K562 (cell line): ENCODE results near the gene DTX1. TPM values are rescaled to one million over a fixed set of nuclear protein-coding genes. Genes with fewer than 3 reads are reported as not detected.

ENCODE experiments used
- ATAC-seq: fragments of 200-7000 bp; cut with Tn5 transposase; 3 replicates; pipeline ENCODE4 v1.9.1; 2020; ENCODE audit warnings: moderate library complexity
- BruUV-seq: library from RNA; stranded (reverse); fragments of 400-500 nt; replicated peaks from 2 replicates; lab custom pipeline; 2021; lab: Mats Ljungman, UMichigan
- CTCF ChIA-PET: fragments of 300-600 bp; formaldehyde crosslinking; extraction: SDS; loops from one replicate; lab custom pipeline; 2021; ENCODE audit warnings: low intra/inter-chr PET ratio; lab: Yijun Ruan, JAX
- POLR2A ChIA-PET: fragments of 300-600, 350-650 bp; sonication (Branson Sonifier 250); formaldehyde crosslinking; extraction: SDS; loops from one replicate; lab custom pipeline; 2021; ENCODE audit warnings: antibody characterized with exemption, inconsistent platforms; lab: Yijun Ruan, JAX
- DNase-seq, 4 experiments: peaks; one replicate each; pipeline versions ENCODE4 v3.0.0 to v3.0.0-alpha.2; 2011 to 2018; ENCODE audit warnings: low spot score in 3 of 4, mixed read lengths in 3 of 4; ENCODE audit errors: extremely low read depth in 1 of 4
- FAIRE-seq: peaks from 2 replicates; lab custom pipeline; 2011; peaks lifted over from hg19 to GRCh38; lab: Jason Lieb, UNC
- H2AFZ ChIP-seq: 2 replicates; pipeline ENCODE4 v1.6.0; 2011; ENCODE audit warnings: low read depth, low read length, control low read depth, inconsistent platforms
- H3K27ac ChIP-seq: fragments of 200-600 bp; 3 replicates; pipeline ENCODE4 v1.8.0; 2011; ENCODE audit warnings: low read depth, mild to moderate bottlenecking, control low read depth, inconsistent platforms, low read length, moderate library complexity, mixed read lengths; ENCODE audit errors: extremely low read depth
- H3K27me3 ChIP-seq, 2 experiments: fragments of 300-600 bp in 1 of 2; 2 replicates in 1 of 2; 3 replicates in 1 of 2; pipeline versions ENCODE4 v1.6.0 to v1.8.0; 2011; ENCODE audit warnings: inconsistent platforms in 2 of 2, low read length in 2 of 2, mild to moderate bottlenecking in 1 of 2, mixed read lengths in 1 of 2, moderate library complexity in 1 of 2; ENCODE audit not compliant: control insufficient read depth in 2 of 2, insufficient read depth in 2 of 2
- H3K36me3 ChIP-seq: fragments of 300-600 bp; 3 replicates; pipeline ENCODE4 v1.8.0; 2011; ENCODE audit warnings: mild to moderate bottlenecking, low read length, inconsistent platforms; ENCODE audit not compliant: control insufficient read depth, insufficient read depth
- H3K4me1 ChIP-seq, 2 experiments: fragments of 200-600 bp in 1 of 2; replicated peaks in 1 of 2; 2 replicates in 1 of 2; 3 replicates in 1 of 2; pipeline versions ENCODE4 v1.5.1 to v1.8.0; 2011; ENCODE audit warnings: inconsistent platforms in 2 of 2, low read length in 2 of 2, mild to moderate bottlenecking in 1 of 2, mixed read lengths in 1 of 2, moderate library complexity in 1 of 2; ENCODE audit not compliant: control insufficient read depth in 2 of 2, insufficient read depth in 2 of 2
- H3K4me2 ChIP-seq: 2 replicates; pipeline ENCODE4 v1.6.1; 2011; ENCODE audit warnings: low read length, control low read depth, inconsistent platforms, mixed read lengths; ENCODE audit not compliant: insufficient read depth
- H3K4me3 ChIP-seq: fragments of 200-600 bp; sonication (generic), shearing (Covaris generic); 2 replicates; pipeline ENCODE4 v1.5.1; 2016; ENCODE audit warnings: control low read depth, inconsistent platforms
- H3K79me2 ChIP-seq: fragments of 200-600 bp; 3 replicates; pipeline ENCODE4 v1.8.0; 2011; ENCODE audit warnings: low read length, inconsistent platforms; ENCODE audit not compliant: control insufficient read depth, insufficient read depth
- H3K9ac ChIP-seq, 2 experiments: 2 replicates each; pipeline versions ENCODE4 v1.6.0 to v1.6.1; 2011; ENCODE audit warnings: low read depth in 2 of 2, low read length in 2 of 2, control low read depth in 1 of 2, inconsistent platforms in 1 of 2, mild to moderate bottlenecking in 1 of 2, mixed read lengths in 1 of 2; ENCODE audit not compliant: insufficient read depth in 1 of 2
- H3K9me1 ChIP-seq: one replicate; pipeline ENCODE4 v1.6.0; 2011; ENCODE audit warnings: inconsistent platforms, mild to moderate bottlenecking, low read length, moderate library complexity; ENCODE audit not compliant: control insufficient read depth, insufficient read depth
- H3K9me3 ChIP-seq: replicated peaks from 2 replicates; pipeline ENCODE4 v1.5.1; 2011; ENCODE audit warnings: low read depth, low read length, inconsistent platforms; ENCODE audit not compliant: control insufficient read depth, insufficient read depth
- H4K20me1 ChIP-seq: replicated peaks from 2 replicates; pipeline ENCODE4 v1.6.1; 2011; ENCODE audit warnings: low read length, inconsistent platforms, mixed read lengths; ENCODE audit not compliant: control insufficient read depth, insufficient read depth
- CBFA2T2 ChIP-seq: fragments of 450-650 bp; conservative IDR thresholded peaks from 2 replicates; pipeline ENCODE4 v1.6.1; 2017; ENCODE audit warnings: mild to moderate bottlenecking
- CGGBP1 ChIP-seq: fragments of 250-450 bp; sonication (Bioruptor Pico); IDR thresholded peaks from 2 replicates; pipeline ENCODE4 v1.9.0; 2021; ENCODE audit warnings: mild to moderate bottlenecking
- CUX1 ChIP-seq: fragments of 200-800 bp; sonication (Bioruptor generic); IDR thresholded peaks from 2 replicates; pipeline ENCODE4 v1.6.1; 2016; ENCODE audit warnings: missing genetic modification characterization, missing compliant biosample characterization
- E2F5 ChIP-seq: sonication (generic); formaldehyde crosslinking; IDR thresholded peaks from 2 replicates; pipeline ENCODE4 v1.8.0; 2022; ENCODE audit warnings: mild to moderate bottlenecking, missing genetic modification reagents
- GATA2 ChIP-seq: sonication (generic); formaldehyde crosslinking; IDR thresholded peaks from 2 replicates; pipeline ENCODE4 v1.4.0; 2020; ENCODE audit warnings: mild to moderate bottlenecking, missing genetic modification reagents
- MYNN ChIP-seq, 2 experiments: sonication (generic); formaldehyde crosslinking in 1 of 2; IDR thresholded peaks; 2 replicates each; pipeline versions ENCODE4 v1.5.0 to v1.6.1; 2016 to 2020; ENCODE audit warnings: antibody characterized with exemption in 1 of 2, missing genetic modification reagents in 1 of 2
- NRF1 ChIP-seq, 2 experiments: fragments of 450-650 bp; IDR thresholded peaks in 1 of 2; conservative IDR thresholded peaks in 1 of 2; 2 replicates each; pipeline ENCODE4 v1.6.1; 2014; ENCODE audit warnings: mild to moderate bottlenecking in 2 of 2
- RHOXF2B ChIP-seq: fragments of 250-450 bp; sonication (Bioruptor Pico); conservative IDR thresholded peaks from 2 replicates; pipeline ENCODE4 v1.5.1; 2021
- WGBS: fragments of 100-300 bp; shearing (Covaris generic); methylation state at CpG from one replicate; pipeline ENCODE4 v1.1.6; 2016; ENCODE audit warnings: low coverage, mixed read lengths; ENCODE audit not compliant: insufficient coverage; ENCODE audit errors: missing lambda C conversion rate; 5-methylcytosine and 5-hydroxymethylcytosine counted together
- in situ Hi-C: fragments of 300-500 bp; cut with MboI; formaldehyde crosslinking; loops from 4 replicates; pipeline ENCODE4 v1.15.0; 2018; ENCODE audit warnings: inconsistent platforms, mixed read lengths
- intact Hi-C: fragments of 100-400 bp; cut with micrococcal nuclease; formaldehyde crosslinking; loops from 2 replicates; pipeline ENCODE4 v1.14.2; 2022
- polyA plus RNA-seq, 8 experiments: library from polyadenylated mRNA; depleted of rRNA in 4 of 8; stranded (reverse) in 5 of 8; unstranded in 3 of 8; fragments of >200 nt; fragmentation: Nextera tagmentation in 2 of 8; fragmentation: Illumina TruSeq in 1 of 8; extraction: Ambion mirVana in 2 of 8; extraction: Trizol in 1 of 8; gene quantifications; 2 replicates each; pipeline versions ENCODE4 v1.2.1 to v1.2.3, GENCODE V29; 2011 to 2014; ENCODE audit warnings: inconsistent platforms in 1 of 8, missing spikeins in 1 of 8
- total RNA-seq, 7 experiments: library from RNA; depleted of rRNA in 6 of 7; stranded (reverse); fragments of >200 nt in 6 of 7; fragmentation: Illumina TruSeq in 2 of 7; extraction: Trizol in 2 of 7; gene quantifications; 2 replicates each; pipeline versions ENCODE4 v1.2.1 to v1.2.3, GENCODE V29; 2011 to 2021; ENCODE audit warnings: low replicate concordance in 1 of 7

Gene DTX1
- total and polyA plus RNA-seq, 9 of the 15 experiments (the other 6 are each of a cell fraction or from before 2014, with no cell fraction given): not detected

DNA sequence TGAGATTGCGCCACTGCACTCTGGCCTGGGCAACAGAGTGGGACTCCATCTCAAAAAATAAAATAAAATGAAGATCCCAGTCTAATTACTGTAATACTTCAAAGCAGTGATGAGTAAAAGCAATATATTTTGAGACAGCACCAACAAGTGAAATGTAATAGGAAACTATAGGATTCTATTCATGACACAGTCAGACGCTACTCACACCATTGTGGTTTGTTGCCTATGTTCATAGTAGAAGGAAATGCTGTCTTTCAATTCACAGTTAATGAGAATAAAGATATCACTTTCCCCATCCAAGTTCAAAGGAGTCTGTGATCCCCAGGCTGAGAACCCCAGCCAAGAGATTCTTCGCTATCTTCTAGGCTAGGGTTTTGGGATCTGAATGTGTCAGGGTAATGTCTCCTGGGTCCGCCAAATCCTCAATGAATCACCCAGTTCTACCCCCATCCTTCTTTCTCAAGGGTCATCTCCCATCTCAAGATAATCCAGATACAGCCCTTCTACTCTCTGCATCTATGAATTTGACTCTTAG, 16.6 kb upstream of the DTX1 start:
- H3K9me1 ChIP-seq: no peaks in the 10 kb centered on the region
- no TSS peak for BruUV-seq
- no peaks in the 10 kb centered on the region for H3K79me2 ChIP-seq
- no peak for ATAC-seq
- intact Hi-C loops (no loop called here), in situ Hi-C loops (no loop called here)
- no peak overlapping the region for H3K9ac ChIP-seq
- H3K4me1 ChIP-seq: no peaks in the 10 kb centered on the region; a peak in 2 of 5 replicates
- no peak overlapping the region for H3K27ac ChIP-seq
- H3K4me3 ChIP-seq: no peak overlapping the region
- H3K4me2 ChIP-seq: no peak overlapping the region
- TF ChIP-seq MYNN (IDR thresholded peaks at IDR 0.05) (no peak), MYNN (CRISPR knock-in tag; IDR thresholded peaks at IDR 0.05) (no peak), CUX1 (CRISPR knock-in tag) (no peak), NRF1 (conservative IDR thresholded peaks at IDR 0.05 in 1 of 2, IDR thresholded peaks at IDR 0.05 in 1 of 2) (no peak), RHOXF2B (no peak), CGGBP1 (CRISPR knock-in tag) (no peak), E2F5 (CRISPR knock-in tag) (no peak), GATA2 (CRISPR knock-in tag) (no peak), CBFA2T2 (no peak)
- no peak overlapping the region for H2AFZ ChIP-seq
- peaks cover 6 to 32% of the 10 kb centered on the region in 2 experiments; a peak in 3 of 5 replicates for H3K27me3 ChIP-seq
- 2% methylated on average over 4 of the region's 4 CpGs for WGBS
- H3K9me3 ChIP-seq: no peaks in the 10 kb centered on the region
- DNase-seq: no peak
- CTCF ChIA-PET: no interaction called here
- H4K20me1 ChIP-seq: no peaks in the 10 kb centered on the region; the same call in 1 of the 2 replicates
- FAIRE-seq: no peak
- H3K36me3 ChIP-seq: no peaks in the 10 kb centered on the region
- POLR2A ChIA-PET: no interaction called here
